H1 (cell line): ENCODE measurements around the gene KRTCAP2. TPM values are rescaled to one million over a fixed set of nuclear protein-coding genes. Genes with fewer than 3 reads are reported as not detected.

Source experiments
- ASH2L ChIP-seq: fragments of 200-600, 300-600 bp; sonication (generic); IDR thresholded peaks from one replicate; pipeline ENCODE4 v1.7.1; 2017; ENCODE audit warnings: low read length
- CREB1 ChIP-seq: IDR thresholded peaks from 2 replicates; pipeline ENCODE4 v1.6.1; 2012; ENCODE audit warnings: inconsistent platforms
- EGR1 ChIP-seq: IDR thresholded peaks from 2 replicates; pipeline ENCODE4 v1.6.1; 2011; ENCODE audit warnings: low read depth, low read length, borderline replicate concordance
- FOSL1 ChIP-seq: IDR thresholded peaks from 2 replicates; pipeline ENCODE4 v1.6.1; 2011; ENCODE audit warnings: mild to moderate bottlenecking, low read depth, low read length, moderate library complexity; ENCODE audit not compliant: insufficient read depth
- HDAC2 ChIP-seq, 2 experiments: fragments of 300-600 bp in 1 of 2; sonication (generic) in 1 of 2; IDR thresholded peaks; 2 replicates each; pipeline ENCODE4 v1.6.1; 2011 to 2012; ENCODE audit warnings: low read depth in 2 of 2, low read length in 2 of 2, mild to moderate bottlenecking in 2 of 2, moderate library complexity in 2 of 2, borderline replicate concordance in 1 of 2, inconsistent platforms in 1 of 2
- JUN ChIP-seq: IDR thresholded peaks from 2 replicates; pipeline ENCODE4 v1.6.1; 2011; ENCODE audit warnings: low read depth, mild to moderate bottlenecking, improper control_type of control experiment, low read length
- JUND ChIP-seq: IDR thresholded peaks from 2 replicates; pipeline ENCODE4 v1.6.1; 2011; ENCODE audit warnings: mild to moderate bottlenecking, improper control_type of control experiment, low read length
- KDM4A ChIP-seq: IDR thresholded peaks from one replicate; pipeline ENCODE4 v1.7.1; 2012; ENCODE audit warnings: low read depth, mild to moderate bottlenecking, moderate library complexity, low read length, inconsistent platforms; ENCODE audit not compliant: severe bottlenecking
- KDM5A ChIP-seq: fragments of 200-600 bp; IDR thresholded peaks from 2 replicates; pipeline ENCODE4 v1.7.1; 2012; ENCODE audit warnings: mild to moderate bottlenecking, low read length, inconsistent platforms, mixed read lengths
- MAFK ChIP-seq: IDR thresholded peaks from 2 replicates; pipeline ENCODE4 v1.6.1; 2012; ENCODE audit warnings: low read depth, mild to moderate bottlenecking, improper control_type of control experiment, low read length
- PHF8 ChIP-seq: fragments of 200-600 bp; sonication (generic); conservative IDR thresholded peaks from 2 replicates; pipeline ENCODE4 v1.7.1; 2012; ENCODE audit warnings: low read depth, mild to moderate bottlenecking, inconsistent platforms, low read length, moderate library complexity
- POU5F1 ChIP-seq: IDR thresholded peaks from 2 replicates; pipeline ENCODE4 v1.6.1; 2011; ENCODE audit warnings: low read depth, mild to moderate bottlenecking, low read length, moderate library complexity
- RNF2 ChIP-seq: fragments of 200-900, 300-1000 bp; sonication (generic); IDR thresholded peaks from 2 replicates; pipeline ENCODE4 v1.7.1; 2016; ENCODE audit warnings: borderline replicate concordance, low read depth, mild to moderate bottlenecking, antibody characterized with exemption, low read length; ENCODE audit not compliant: poor library complexity, severe bottlenecking; ENCODE audit errors: missing control alignments
- RXRA ChIP-seq: IDR thresholded peaks from 2 replicates; pipeline ENCODE4 v1.6.1; 2011; ENCODE audit warnings: low read depth, mild to moderate bottlenecking, low read length, moderate library complexity; ENCODE audit not compliant: insufficient read depth
- SIN3A ChIP-seq, 2 experiments: IDR thresholded peaks in 1 of 2; conservative IDR thresholded peaks in 1 of 2; 2 replicates each; pipeline ENCODE4 v1.6.1; 2011 to 2012; ENCODE audit warnings: low read length in 2 of 2, improper control_type of control experiment in 1 of 2, low read depth in 1 of 2, mild to moderate bottlenecking in 1 of 2
- SP1 ChIP-seq: IDR thresholded peaks from 2 replicates; pipeline ENCODE4 v1.6.1; 2011; ENCODE audit warnings: low read depth, low read length
- SRF ChIP-seq: IDR thresholded peaks from 2 replicates; pipeline ENCODE4 v1.6.1; 2011; ENCODE audit warnings: mild to moderate bottlenecking, low read depth, low read length, moderate library complexity
- SUZ12 ChIP-seq: fragments of 200-600 bp; sonication (generic); IDR thresholded peaks from 2 replicates; pipeline ENCODE4 v1.6.1; 2012; ENCODE audit warnings: mild to moderate bottlenecking, inconsistent platforms, low read length, moderate library complexity, mixed read lengths
- TBP ChIP-seq: IDR thresholded peaks from 2 replicates; pipeline ENCODE4 v1.6.1; 2011; ENCODE audit warnings: low read depth, low read length, improper control_type of control experiment
- TEAD4 ChIP-seq: IDR thresholded peaks from 2 replicates; pipeline ENCODE4 v1.6.1; 2012; ENCODE audit warnings: low read depth, low read length, inconsistent platforms, mixed read lengths
- YY1 ChIP-seq: IDR thresholded peaks from 2 replicates; pipeline ENCODE4 v1.6.1; 2011; ENCODE audit warnings: low read depth, mild to moderate bottlenecking, low read length
- polyA plus RNA-seq, 7 experiments: library from polyadenylated mRNA; depleted of rRNA in 3 of 7; stranded (reverse) in 5 of 7; unstranded in 2 of 7; fragments of >200 nt in 5 of 7; fragments of 200-250 nt in 2 of 7; gene quantifications; 1 replicate in 5 of 7; 2 replicates in 1 of 7; 4 replicates in 1 of 7; pipeline versions ENCODE4 v1.2.1 to v1.2.3, GENCODE V29; 2011 to 2013; ENCODE audit warnings: missing spikeins in 2 of 7, mixed read lengths in 2 of 7
- total RNA-seq: library from RNA; stranded (reverse); fragmentation: NEBNext Ultra II Directional; extraction: Animal tissue kit (Norgen Biotek cat#: 25700); gene quantifications from 2 replicates; pipeline ENCODE4 v1.2.1, GENCODE V29; 2021

The KRTCAP2 gene
- total and polyA plus RNA-seq, 2 of the 8 experiments (the other 6 are each of a cell fraction or from before 2014, with no cell fraction given), result 146 to 317 TPM

GRCh38 chr1:155208541-155209311 lies 35.6 kb upstream of the KRTCAP2 start, which contains the start of gene MTX1 (continued):
- TF ChIP-seq KDM4A (peak; percentile 89), TBP (peak; percentile 52; the same call in 1 of the 2 replicates), JUN (no peak), SP1 (peak; percentile 65; the same call in 1 of the 2 replicates), CREB1 (peak; percentile 96), ASH2L (peak; percentile 87), EGR1 (peak; percentile 19; the same call in 1 of the 2 replicates), FOSL1 (no peak), PHF8 (peak; percentile 52; the same call in 1 of the 2 replicates), KDM5A (no peak; the same call in none of the 2 replicates), RNF2 (no peak), JUND (no peak), SIN3A (conservative IDR thresholded peaks at IDR 0.05 in 1 of 2, IDR thresholded peaks at IDR 0.05 in 1 of 2; ENCODE audit: low read depth in 1 of 2, low read length in 2 of 2) (peak; percentile 79 to 93; a peak in 3 of 4 replicates), SUZ12 (no peak), MAFK (no peak), HDAC2 (IDR thresholded peaks at IDR 0.05; ENCODE audit: borderline replicate concordance in 1 of 2, low read depth in 2 of 2, low read length in 2 of 2) (peak in 1 of 2 experiments; percentile 66; a peak in 1 of 4 replicates), YY1 (peak; percentile 97), POU5F1 (no peak), SRF (peak; percentile 75), RXRA (no peak), TEAD4 (no peak; the same call in 1 of the 2 replicates)
